Endodermal cell (in vitro differentiated cells): ENCODE data around the gene ZNF419. TPM values are rescaled to one million over a fixed set of nuclear protein-coding genes. Genes with fewer than 3 reads are reported as not detected.
"Not testable (repeated sequence)": the region's sequence is repeated elsewhere in the genome, so short reads cannot be mapped to it uniquely, and the experiment has no call there.

Experiments
- DNase-seq: peaks from one replicate; pipeline ENCODE4 v3.0.0-alpha.2; 2017
- H3K27ac ChIP-seq: 2 replicates; pipeline ENCODE4 v1.5.1; 2013; ENCODE audit warnings: mild to moderate bottlenecking, low read depth, low read length, moderate library complexity
- H3K27me3 ChIP-seq: 2 replicates; pipeline ENCODE4 v1.6.1; 2013; ENCODE audit warnings: mild to moderate bottlenecking, low read length, moderate library complexity; ENCODE audit not compliant: insufficient read depth, control insufficient read depth, poor library complexity, severe bottlenecking
- H3K36me3 ChIP-seq: 2 replicates; pipeline ENCODE4 v1.7.0; 2013; ENCODE audit warnings: mild to moderate bottlenecking, low read length, moderate library complexity; ENCODE audit not compliant: control insufficient read depth, insufficient read depth
- H3K4me1 ChIP-seq: one replicate; pipeline ENCODE4 v1.7.0; 2013; ENCODE audit warnings: low read length; ENCODE audit not compliant: control insufficient read depth, insufficient read depth
- H3K4me3 ChIP-seq: 2 replicates; pipeline ENCODE4 v1.5.1; 2013; ENCODE audit warnings: mild to moderate bottlenecking, low read length, moderate library complexity
- H3K9ac ChIP-seq: 2 replicates; pipeline ENCODE4 v1.6.1; 2013; ENCODE audit warnings: mild to moderate bottlenecking, low read length, moderate library complexity; ENCODE audit not compliant: poor library complexity, severe bottlenecking; ENCODE audit errors: extremely low read depth
- H3K9me3 ChIP-seq: 2 replicates; pipeline ENCODE4 v1.6.1; 2013; ENCODE audit warnings: mild to moderate bottlenecking, low read length, moderate library complexity; ENCODE audit not compliant: control insufficient read depth
- H3K27ac Mint-ChIP-seq: 2 replicates; pipeline ENCODE4 v1.8.0; 2020; ENCODE audit warnings: mixed read lengths
- H3K27me3 Mint-ChIP-seq: 2 replicates; pipeline ENCODE4 v1.8.0; 2021; ENCODE audit warnings: mild to moderate bottlenecking, mixed read lengths; ENCODE audit not compliant: insufficient read depth
- H3K36me3 Mint-ChIP-seq: 2 replicates; pipeline ENCODE4 v1.8.0; 2020; ENCODE audit warnings: low read depth, mixed read lengths
- H3K4me1 Mint-ChIP-seq: 2 replicates; pipeline ENCODE4 v1.8.0; 2020; ENCODE audit warnings: mixed read lengths
- H3K4me3 Mint-ChIP-seq: 2 replicates; pipeline ENCODE4 v1.8.0; 2020; ENCODE audit warnings: mild to moderate bottlenecking, moderate library complexity, mixed read lengths
- H3K9me3 Mint-ChIP-seq: 2 replicates; pipeline ENCODE4 v1.8.0; 2020; ENCODE audit warnings: mild to moderate bottlenecking, mixed read lengths
- CTCF ChIP-seq: fragments of 200-600 bp; sonication (generic); conservative IDR thresholded peaks from 2 replicates; pipeline ENCODE4 v1.5.0; 2021; ENCODE audit warnings: antibody characterized with exemption, mild to moderate bottlenecking
- WGBS, 2 experiments: methylation state at CpG; one replicate each; pipeline versions ENCODE4 v1.1.5 to v1.1.7; 2013; ENCODE audit warnings: missing lambda C conversion rate in 2 of 2, mixed read lengths in 1 of 2; ENCODE audit not compliant: insufficient coverage in 1 of 2, insufficient read length in 1 of 2; 5-methylcytosine and 5-hydroxymethylcytosine counted together
- total RNA-seq, 2 donors: library from RNA; stranded (reverse); fragmentation: NEBNext Ultra II Directional in 1 of 2; extraction: Animal tissue kit (Norgen Biotek cat#: 25700) in 1 of 2; gene quantifications; 2 replicates in 1 of 2; 3 replicates in 1 of 2; pipeline ENCODE4 v1.2.1, GENCODE V29; 2021

ZNF419 gene
- total RNA-seq, 2 donors from 2014 or later: 16.8 to 17.0 TPM

- Histone ChIP-seq H3K9me3 (peaks cover 55% of the 10 kb centered on the region), H3K4me3 (peak within 1 kb of the TSS; percentile 88), H3K27ac (no peak within 1 kb of the TSS), H3K9ac (peak within 1 kb of the TSS; percentile 37), H3K27me3 (peaks cover 11% of the 10 kb centered on the region), H3K4me1 (no peaks in the 10 kb centered on the region), H3K36me3 (peaks cover 41% of the 10 kb centered on the region)
- peaks cover 88% of the 10 kb centered on the region for H3K9me3 Mint-ChIP-seq
- H3K27ac Mint-ChIP-seq: peak within 1 kb of the TSS; percentile 85
- H3K4me3 Mint-ChIP-seq: peak within 1 kb of the TSS; percentile 80
- peaks cover 14% of the 10 kb centered on the region for H3K27me3 Mint-ChIP-seq
- 11 to 12% methylated on average over 35 to 38 of the region's 38 CpGs for whole genome bisulfite sequencing, 2 experiments
- peak; percentile 94 for DNase-seq
- TF ChIP-seq CTCF: peak; percentile 68
- H3K4me1 Mint-ChIP-seq: no peaks in the 10 kb centered on the region
- H3K36me3 Mint-ChIP-seq: peaks cover 55% of the 10 kb centered on the region
Measured at GRCh38 chr19:57477191-57478008, 10.2 kb upstream of the ZNF419 start, which contains the start of gene ZNF772. Gene ZNF772 (minus strand): TSS chr19:57477566. CDS start chr19:57477309, 257 bp downstream.

- Mint-ChIP-seq H3K4me3 (peak overlapping the region; percentile 59), H3K27me3 (peaks cover 13% of the 10 kb centered on the region), H3K9me3 (peaks cover 35% of the 10 kb centered on the region), H3K36me3 (peaks cover 40% of the 10 kb centered on the region), H3K27ac (peak overlapping the region; percentile 37)
- not testable (repeated sequence) for DNase-seq, H3K4me1 ChIP-seq, H3K9ac ChIP-seq, H3K27ac ChIP-seq, H3K4me1 Mint-ChIP-seq, H3K9me3 ChIP-seq
- no CpG with 5 or more reads among the region's 1 CpG for WGBS, 2 experiments
- Histone ChIP-seq H3K4me3 (peak overlapping the region; percentile 80), H3K27me3 (peaks cover 10% of the 10 kb centered on the region), H3K36me3 (peaks cover 21% of the 10 kb centered on the region)
Measured at GRCh38 chr19:57488299-57488644, 722 bp downstream of the ZNF419 start.

GRCh38 chr19:57499332-57499679 lies 11.8 kb downstream of the ZNF419 start:
- not testable (repeated sequence) for H3K9me3 ChIP-seq, H3K9ac ChIP-seq, H3K27ac Mint-ChIP-seq, H3K4me3 Mint-ChIP-seq, H3K4me3 ChIP-seq, H3K4me1 ChIP-seq, H3K4me1 Mint-ChIP-seq, H3K27me3 Mint-ChIP-seq, H3K27me3 ChIP-seq, DNase-seq, H3K27ac ChIP-seq
- Mint-ChIP-seq H3K36me3 (peaks cover 52% of the 10 kb centered on the region), H3K9me3 (peaks cover 51% of the 10 kb centered on the region)
- H3K36me3 ChIP-seq: peaks cover 13% of the 10 kb centered on the region

- Mint-ChIP-seq H3K36me3 (peaks cover 52% of the 10 kb centered on the region), H3K4me3 (peak within 1 kb of the TSS; percentile 58), H3K9me3 (peaks cover 46% of the 10 kb centered on the region)
- WGBS, 2 experiments: 0 to 1% methylated on average over 23 to 56 of the region's 69 CpGs
- H3K4me1 Mint-ChIP-seq, H3K36me3 ChIP-seq, H3K4me1 ChIP-seq, H3K9me3 ChIP-seq, H3K27me3 ChIP-seq, H3K27me3 Mint-ChIP-seq, H3K27ac Mint-ChIP-seq, H3K27ac ChIP-seq: not testable (repeated sequence)
- H3K9ac ChIP-seq: peak within 1 kb of the TSS; percentile 34
- H3K4me3 ChIP-seq: peak within 1 kb of the TSS; percentile 83
- DNase-seq: peak; percentile 97
Measured at GRCh38 chr19:57499680-57500395, 12.3 kb downstream of the ZNF419 start, which contains the start of gene ZNF773. Gene ZNF773 (plus strand): TSS chr19:57499938. CDS start chr19:57500081, 143 bp downstream.

GRCh38 chr19:57500400-57500799 lies 12.8 kb downstream of the ZNF419 start:
- not testable (repeated sequence) for H3K27me3 ChIP-seq, H3K9ac ChIP-seq, H3K4me1 ChIP-seq, H3K36me3 ChIP-seq, H3K9me3 ChIP-seq, H3K27ac Mint-ChIP-seq, H3K4me1 Mint-ChIP-seq, DNase-seq, H3K27me3 Mint-ChIP-seq, H3K27ac ChIP-seq
- WGBS, 2 experiments: 61 to 75% methylated on average over 1 of the region's 4 CpGs
- Mint-ChIP-seq H3K9me3 (peaks cover 43% of the 10 kb centered on the region), H3K4me3 (peak overlapping the region; percentile 58), H3K36me3 (peaks cover 52% of the 10 kb centered on the region)
- peak overlapping the region; percentile 83 for H3K4me3 ChIP-seq
